ENCODE data around the gene RPL7A.

DNA sequence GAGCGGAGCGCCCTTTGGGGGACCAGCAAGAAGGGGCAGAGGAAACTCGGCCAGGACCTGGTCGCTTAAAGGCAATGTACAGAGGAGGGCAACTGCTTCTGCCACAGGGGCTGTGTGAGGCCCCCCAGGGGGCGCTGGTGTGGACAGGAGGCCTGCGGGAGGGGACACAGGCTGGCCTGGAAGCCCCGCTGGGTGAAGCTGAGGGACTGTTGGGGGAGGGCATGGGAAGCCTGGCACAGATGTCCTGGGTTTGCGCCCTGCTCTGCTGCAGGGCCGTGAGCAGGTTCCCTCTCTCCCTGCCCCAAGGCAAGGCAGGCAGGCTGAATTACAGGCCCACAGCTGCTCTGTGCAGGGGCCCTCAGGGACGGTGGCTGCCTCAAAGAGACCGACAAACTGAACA, 5.4 kb upstream of the RPL7A start:
- TF ChIP-seq ZNF384 (IDR thresholded peaks at IDR 0.05) (no peak), TARDBP (IDR thresholded peaks at IDR 0.05) (no peak), FOXA1 (IDR thresholded peaks at IDR 0.05) (no peak), FOXM1 (IDR thresholded peaks at IDR 0.05; ENCODE audit: borderline replicate concordance) (no peak), NFRKB (IDR thresholded peaks at IDR 0.05) (no peak), SP1 (IDR thresholded peaks at IDR 0.05) (no peak), HDGF (IDR thresholded peaks at IDR 0.05; ENCODE audit: borderline replicate concordance) (no peak), BHLHE40 (IDR thresholded peaks at IDR 0.05; ENCODE audit: borderline replicate concordance) (no peak), ARNT (IDR thresholded peaks at IDR 0.05) (no peak), LEF1 (IDR thresholded peaks at IDR 0.05; ENCODE audit: borderline replicate concordance) (no peak)
- TF ChIP-seq, protein P1, sequence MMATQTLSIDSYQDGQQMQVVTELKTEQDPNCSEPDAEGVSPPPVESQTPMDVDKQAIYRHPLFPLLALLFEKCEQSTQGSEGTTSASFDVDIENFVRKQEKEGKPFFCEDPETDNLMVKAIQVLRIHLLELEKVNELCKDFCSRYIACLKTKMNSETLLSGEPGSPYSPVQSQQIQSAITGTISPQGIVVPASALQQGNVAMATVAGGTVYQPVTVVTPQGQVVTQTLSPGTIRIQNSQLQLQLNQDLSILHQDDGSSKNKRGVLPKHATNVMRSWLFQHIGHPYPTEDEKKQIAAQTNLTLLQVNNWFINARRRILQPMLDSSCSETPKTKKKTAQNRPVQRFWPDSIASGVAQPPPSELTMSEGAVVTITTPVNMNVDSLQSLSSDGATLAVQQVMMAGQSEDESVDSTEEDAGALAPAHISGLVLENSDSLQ (IDR thresholded peaks at IDR 0.05) = no peak
